Astrocyte of the cerebellum (primary cell): Measurements from ENCODE around the gene SMYD3.

ENCODE experiments used
- DNase-seq: peaks from one replicate; pipeline ENCODE4 v3.0.0-alpha.2; 2011; ENCODE audit warnings: low read depth
- H3K4me3 ChIP-seq: 2 replicates; pipeline ENCODE4 v1.5.1; 2011; ENCODE audit warnings: mild to moderate bottlenecking, low read depth, low read length, moderate library complexity
- in situ Hi-C: cut with HindIII; loops from 2 replicates; pipeline ENCODE4 v1.10.0; 2017; ENCODE audit warnings: low sequenced_read_pairs
- TF ChIP-seq, protein P1 (sequence below): IDR thresholded peaks from 2 replicates; pipeline ENCODE4 v1.5.1; 2012; ENCODE audit warnings: low read length, low read depth, moderate library complexity, mild to moderate bottlenecking; ENCODE audit errors: missing control alignments

SMYD3 gene

DNA sequence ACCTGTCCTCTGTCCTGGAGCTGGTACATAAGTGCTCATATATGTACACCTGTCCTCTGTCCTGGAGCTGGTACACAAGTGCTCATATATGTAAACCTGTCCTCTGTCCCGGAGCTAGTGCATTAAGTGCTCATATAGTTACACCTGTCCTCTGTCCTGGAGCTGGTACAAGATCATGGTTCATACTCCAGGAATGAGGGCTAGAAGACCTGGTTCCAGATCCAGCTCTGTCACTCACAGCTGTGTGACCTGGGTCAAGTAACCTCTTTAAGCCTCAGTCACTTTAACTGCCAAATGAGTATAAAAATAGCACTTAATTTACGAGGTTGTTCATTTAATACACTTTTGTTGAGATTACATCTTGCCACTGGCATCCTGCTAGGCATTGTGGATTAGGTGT lies 28.0 kb downstream of the SMYD3 start:
- TF ChIP-seq, protein P1, sequence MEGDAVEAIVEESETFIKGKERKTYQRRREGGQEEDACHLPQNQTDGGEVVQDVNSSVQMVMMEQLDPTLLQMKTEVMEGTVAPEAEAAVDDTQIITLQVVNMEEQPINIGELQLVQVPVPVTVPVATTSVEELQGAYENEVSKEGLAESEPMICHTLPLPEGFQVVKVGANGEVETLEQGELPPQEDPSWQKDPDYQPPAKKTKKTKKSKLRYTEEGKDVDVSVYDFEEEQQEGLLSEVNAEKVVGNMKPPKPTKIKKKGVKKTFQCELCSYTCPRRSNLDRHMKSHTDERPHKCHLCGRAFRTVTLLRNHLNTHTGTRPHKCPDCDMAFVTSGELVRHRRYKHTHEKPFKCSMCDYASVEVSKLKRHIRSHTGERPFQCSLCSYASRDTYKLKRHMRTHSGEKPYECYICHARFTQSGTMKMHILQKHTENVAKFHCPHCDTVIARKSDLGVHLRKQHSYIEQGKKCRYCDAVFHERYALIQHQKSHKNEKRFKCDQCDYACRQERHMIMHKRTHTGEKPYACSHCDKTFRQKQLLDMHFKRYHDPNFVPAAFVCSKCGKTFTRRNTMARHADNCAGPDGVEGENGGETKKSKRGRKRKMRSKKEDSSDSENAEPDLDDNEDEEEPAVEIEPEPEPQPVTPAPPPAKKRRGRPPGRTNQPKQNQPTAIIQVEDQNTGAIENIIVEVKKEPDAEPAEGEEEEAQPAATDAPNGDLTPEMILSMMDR = no peak
- H3K4me3 ChIP-seq = no peak overlapping the region
- in situ Hi-C loops = no loop called here
- DNase-seq = no peak

DNA sequence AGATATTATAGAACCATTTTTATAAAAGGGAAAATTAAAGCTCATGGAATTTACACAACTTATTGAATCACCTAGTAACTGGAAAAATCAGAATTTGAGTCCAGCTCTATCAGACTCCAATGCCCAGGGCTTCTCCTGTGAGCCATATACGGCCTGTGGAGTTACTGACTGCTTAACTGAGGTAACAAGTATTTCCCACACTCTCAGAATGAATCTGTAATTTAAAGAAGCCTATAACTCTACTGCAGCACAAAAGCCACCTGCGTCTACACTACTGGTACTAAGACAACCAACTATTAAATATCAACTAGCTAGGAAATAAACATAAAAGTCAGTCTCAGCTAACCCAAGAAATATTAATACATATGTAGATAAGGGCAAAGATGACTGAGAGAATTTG lies 29.4 kb downstream of the SMYD3 start:
- DNase-seq = no peak
- H3K4me3 ChIP-seq = no peak overlapping the region
- TF ChIP-seq, protein P1 = no peak
- in situ Hi-C loops = no loop called here

DNA sequence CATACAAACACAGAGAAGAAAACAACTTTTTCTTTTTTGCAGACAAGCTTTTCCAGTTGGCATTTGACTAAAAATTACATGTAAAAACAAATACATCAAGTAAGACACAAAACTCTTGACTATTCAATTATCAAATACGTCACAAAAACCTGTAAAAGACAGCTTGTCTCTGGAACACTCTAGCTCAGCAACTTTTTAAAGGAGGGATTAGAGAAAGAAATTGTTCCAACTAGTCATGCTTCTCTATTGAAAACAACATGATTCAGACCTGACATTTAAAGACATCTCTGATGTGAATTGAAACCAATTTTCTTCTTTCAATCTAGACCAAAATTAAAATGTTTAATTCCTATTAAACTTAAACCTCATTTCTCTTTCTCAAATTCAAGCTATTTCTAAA lies 30.3 kb downstream of the SMYD3 start:
- H3K4me3 ChIP-seq = no peak overlapping the region
- no peak for DNase-seq
- in situ Hi-C loops = no loop called here
- TF ChIP-seq, protein P1 = no peak

DNA sequence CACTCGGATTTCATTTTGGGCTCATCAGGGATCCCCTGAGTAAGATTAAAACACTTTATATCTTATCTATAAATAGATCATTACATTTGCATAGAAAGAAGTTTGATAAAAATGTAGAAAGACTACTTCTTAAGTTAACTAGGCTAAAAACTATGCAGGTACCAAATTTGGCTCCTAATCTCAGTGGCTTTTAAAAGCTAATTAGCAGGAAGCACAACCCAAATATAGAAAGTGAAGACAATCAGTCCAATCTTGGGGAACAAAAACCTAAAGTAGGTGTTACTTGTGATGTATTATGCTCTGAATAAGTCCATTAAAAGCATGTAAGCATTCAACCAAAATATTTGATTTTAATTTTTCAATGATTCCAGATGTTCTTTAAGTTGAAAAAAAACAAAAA lies 35.4 kb downstream of the SMYD3 start:
- TF ChIP-seq, protein P1 = no peak

DNA sequence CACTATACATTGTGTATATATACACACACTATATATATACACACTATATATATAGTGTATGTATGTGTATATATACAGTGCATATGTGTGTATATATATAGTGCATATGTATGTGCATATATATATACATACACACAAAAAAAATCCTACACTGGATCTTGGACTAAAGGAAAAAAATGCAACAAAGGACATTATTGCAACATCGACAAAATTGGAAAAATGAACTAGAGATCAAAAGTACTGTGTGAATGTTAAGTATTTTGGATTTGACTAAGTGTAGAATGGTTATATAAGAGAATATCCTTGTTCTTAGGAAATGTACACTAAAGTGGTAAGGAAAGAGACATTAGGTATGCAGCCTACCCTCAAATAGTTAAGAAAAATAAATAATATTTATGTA lies 36.5 kb downstream of the SMYD3 start:
- no peak overlapping the region for H3K4me3 ChIP-seq
- in situ Hi-C loops = no loop called here
- no peak for DNase-seq
- TF ChIP-seq, protein P1 = no peak

More for the DNA sequence above, 35.4 kb downstream of the SMYD3 start:
- H3K4me3 ChIP-seq = no peak overlapping the region
- in situ Hi-C loops = no loop called here
- no peak for DNase-seq

DNA sequence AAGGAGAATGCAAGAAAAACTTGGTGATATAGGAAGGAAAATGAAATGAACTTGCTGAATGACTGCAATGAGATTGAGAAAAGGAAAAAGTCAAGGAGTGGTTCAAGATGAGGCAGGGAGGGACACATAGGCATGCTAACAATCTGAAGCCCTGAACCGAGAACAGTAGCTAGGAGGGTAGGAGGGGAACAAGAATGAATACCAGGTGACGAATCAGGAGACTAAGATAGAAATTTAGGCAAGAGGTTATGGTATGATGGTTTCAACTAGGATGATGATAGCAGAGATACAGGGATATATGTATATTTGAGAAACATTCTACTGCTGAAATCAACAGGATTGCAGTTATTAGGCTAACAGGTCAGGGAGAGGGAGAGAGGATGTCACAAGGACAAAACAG lies 44.1 kb downstream of the SMYD3 start:
- in situ Hi-C loops = no loop called here
- TF ChIP-seq, protein P1 = no peak
- no peak overlapping the region for H3K4me3 ChIP-seq
- DNase-seq = no peak

DNA sequence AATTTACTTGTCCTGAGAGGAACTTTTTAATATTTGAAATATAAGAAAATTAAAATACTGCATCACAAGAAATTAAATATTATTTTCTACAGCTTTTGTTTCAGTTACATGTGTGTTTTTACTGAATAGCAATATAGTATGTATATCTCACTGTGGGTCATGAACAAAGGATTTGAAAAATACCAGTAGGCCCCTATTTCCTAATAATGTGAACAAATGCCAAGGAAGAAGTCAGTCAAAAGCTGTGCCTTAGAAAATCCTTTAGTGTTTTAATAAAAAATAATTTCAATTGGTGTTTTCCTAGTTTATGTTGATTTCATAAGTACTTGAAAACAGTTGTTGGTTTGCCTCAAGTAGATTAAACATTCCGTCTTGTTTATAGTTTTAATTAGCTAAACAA lies 46.7 kb downstream of the SMYD3 start:
- H3K4me3 ChIP-seq = no peak overlapping the region
- in situ Hi-C loops = no loop called here
- no peak for DNase-seq
- TF ChIP-seq, protein P1 = no peak
